Right lobe of liver (tissue), 6 donors: Measurements from ENCODE around the gene VAV3. TPM values are rescaled to one million over a fixed set of nuclear protein-coding genes. Genes with fewer than 3 reads are reported as not detected.
A peak's percentile ranks its signal among the peaks of the same experiment; 100 is the strongest.

Source experiments
- ATAC-seq, 4 donors: fragments of 200-7000 bp; cut with Tn5 transposase; one replicate each; pipeline ENCODE4 v1.9.1; 2020; ENCODE audit warnings: mild to moderate bottlenecking in 4 of 4, moderate library complexity in 4 of 4
- DNase-seq, 3 donors: peaks; one replicate each; pipeline ENCODE4 v3.0.0-alpha.2; 2020
- H3K27ac ChIP-seq, 3 donors: fragments of 200-600 bp; one replicate each; pipeline ENCODE4 v1.8.0; 2022
- H3K27me3 ChIP-seq, 2 donors: fragments of 200-600 bp; one replicate each; pipeline ENCODE4 v1.8.0; 2022
- H3K36me3 ChIP-seq, 4 donors: fragments of 200-600 bp; sonication (generic) in 1 of 4; one replicate each; pipeline versions ENCODE4 v1.5.1 to v1.8.0; 2017 to 2022; ENCODE audit warnings: control low read depth in 1 of 4
- H3K4me1 ChIP-seq, 4 donors: fragments of 200-600 bp; sonication (generic) in 1 of 4; one replicate each; pipeline versions ENCODE4 v1.5.1 to v1.8.0; 2017 to 2022; ENCODE audit warnings: control low read depth in 1 of 4
- H3K4me3 ChIP-seq, 3 donors: fragments of 200-600 bp; one replicate each; pipeline ENCODE4 v1.8.0; 2022
- H3K9me3 ChIP-seq, 4 donors: fragments of 200-600 bp; sonication (generic) in 1 of 4; one replicate each; pipeline versions ENCODE4 v1.5.1 to v1.8.0; 2017 to 2022; ENCODE audit warnings: control low read depth in 1 of 4
- POLR2A ChIP-seq: fragments of 450-650 bp; IDR thresholded peaks from one replicate; pipeline ENCODE4 v1.6.1; 2017; ENCODE audit warnings: antibody characterized with exemption, mild to moderate bottlenecking
- WGBS: methylation state at CpG from one replicate; pipeline ENCODE4 v1.1.6; 2018; ENCODE audit warnings: low coverage, low lambda C conversion rate; ENCODE audit not compliant: insufficient coverage; ENCODE audit errors: missing lambda C conversion rate; 5-methylcytosine and 5-hydroxymethylcytosine counted together
- intact Hi-C, 2 donors: fragments of 100-400 bp; cut with DNase I; formaldehyde crosslinking; loops; one replicate each; pipeline versions ENCODE4 v1.11.2 to v1.14.1; 2022
- total RNA-seq, 6 experiments: library from RNA; depleted of rRNA in 2 of 6; stranded (reverse); fragments of >200 nt in 2 of 6; fragmentation: NEBNext Ultra II Directional in 3 of 6; extraction: Animal tissue kit (Norgen Biotek cat#: 25700) in 3 of 6; gene quantifications; one replicate each; pipeline versions ENCODE4 v1.1.0 to v1.2.4, GENCODE V29; 2016 to 2023
- TF ChIP-seq, protein P1 (sequence below), 4 donors: fragments of 200-600 bp in 3 of 4; fragments of 450-650 bp in 1 of 4; IDR thresholded peaks; one replicate each; pipeline versions ENCODE4 v1.5.1 to v1.8.0; 2016 to 2022; ENCODE audit warnings: antibody characterized with exemption in 4 of 4, mild to moderate bottlenecking in 2 of 4
- donor health status: DM: no; HTN: yes; CAD: no.
- donor health status: DM: no; HTN: no; CAD: no.
- donor health status: DM: no; HTN: no; CAD: no.
- donor health status: DM: no; HTN: yes; CAD: no.
- donor health status: DM: no; HTN: yes; CAD: no.

Gene VAV3
- total RNA-seq, 6 experiments from 2014 or later: 0.77 to 3.6 (median 1.5) TPM

DNA sequence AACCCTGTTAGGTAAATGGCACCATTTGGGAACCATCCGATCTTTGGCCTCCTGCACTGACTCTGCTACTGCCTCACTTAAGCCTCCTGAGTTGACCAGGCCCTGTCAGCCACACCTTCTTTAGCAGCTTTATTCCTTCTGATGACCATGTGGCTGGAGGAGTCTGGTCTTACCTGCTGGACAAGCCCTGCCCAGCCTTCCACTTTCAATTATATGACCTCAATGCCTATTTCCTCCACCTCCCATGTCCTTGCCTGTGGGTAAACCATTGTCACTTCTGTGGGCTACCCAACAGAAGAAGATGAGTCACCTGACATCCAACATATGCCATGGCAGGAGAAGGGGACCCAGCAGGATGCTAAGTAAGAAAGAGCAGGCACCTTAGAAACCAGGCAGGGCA is 430.3 kb downstream of the VAV3 start:
- H3K4me1 ChIP-seq: no peaks in the 10 kb centered on the region
- WGBS: 71% methylated on average over 1 of the region's 1 CpG
- intact Hi-C loops: no loop called here
- H3K9me3 ChIP-seq: no peaks in the 10 kb centered on the region
- no peak overlapping the region for H3K27ac ChIP-seq
- ATAC-seq: no peak
- H3K36me3 ChIP-seq: no peaks in the 10 kb centered on the region
- TF ChIP-seq POLR2A: no peak
- TF ChIP-seq, protein P1, sequence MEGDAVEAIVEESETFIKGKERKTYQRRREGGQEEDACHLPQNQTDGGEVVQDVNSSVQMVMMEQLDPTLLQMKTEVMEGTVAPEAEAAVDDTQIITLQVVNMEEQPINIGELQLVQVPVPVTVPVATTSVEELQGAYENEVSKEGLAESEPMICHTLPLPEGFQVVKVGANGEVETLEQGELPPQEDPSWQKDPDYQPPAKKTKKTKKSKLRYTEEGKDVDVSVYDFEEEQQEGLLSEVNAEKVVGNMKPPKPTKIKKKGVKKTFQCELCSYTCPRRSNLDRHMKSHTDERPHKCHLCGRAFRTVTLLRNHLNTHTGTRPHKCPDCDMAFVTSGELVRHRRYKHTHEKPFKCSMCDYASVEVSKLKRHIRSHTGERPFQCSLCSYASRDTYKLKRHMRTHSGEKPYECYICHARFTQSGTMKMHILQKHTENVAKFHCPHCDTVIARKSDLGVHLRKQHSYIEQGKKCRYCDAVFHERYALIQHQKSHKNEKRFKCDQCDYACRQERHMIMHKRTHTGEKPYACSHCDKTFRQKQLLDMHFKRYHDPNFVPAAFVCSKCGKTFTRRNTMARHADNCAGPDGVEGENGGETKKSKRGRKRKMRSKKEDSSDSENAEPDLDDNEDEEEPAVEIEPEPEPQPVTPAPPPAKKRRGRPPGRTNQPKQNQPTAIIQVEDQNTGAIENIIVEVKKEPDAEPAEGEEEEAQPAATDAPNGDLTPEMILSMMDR (IDR thresholded peaks at IDR 0.05): no peak
- no peak overlapping the region for H3K4me3 ChIP-seq
- H3K27me3 ChIP-seq: no peaks in the 10 kb centered on the region
- DNase-seq: no peak

DNA sequence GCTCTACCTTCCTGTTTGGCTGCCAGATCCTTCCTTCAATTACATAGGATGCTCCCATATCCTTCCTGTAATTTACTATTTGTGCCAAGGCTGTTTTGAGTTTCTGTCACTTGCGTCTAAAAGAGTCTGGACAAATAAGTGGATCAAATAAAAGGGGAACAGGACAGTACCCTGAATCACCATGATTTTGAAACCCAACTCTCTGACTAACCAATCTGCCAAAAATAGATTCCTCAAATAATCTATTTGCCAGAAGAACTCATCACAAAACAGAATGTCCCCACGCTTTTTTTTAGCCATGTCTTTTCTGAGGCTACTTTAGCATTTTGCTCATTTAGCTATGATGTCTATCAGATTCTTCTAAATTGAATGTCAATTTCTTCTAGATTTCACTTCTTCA is 431.5 kb downstream of the VAV3 start:
- no peak for DNase-seq
- Histone ChIP-seq H3K4me3 (no peak overlapping the region), H3K9me3 (no peaks in the 10 kb centered on the region), H3K36me3 (no peaks in the 10 kb centered on the region), H3K27ac (no peak overlapping the region), H3K27me3 (no peaks in the 10 kb centered on the region), H3K4me1 (no peaks in the 10 kb centered on the region)
- intact Hi-C loops: no loop called here
- TF ChIP-seq, protein P1 (IDR thresholded peaks at IDR 0.05): no peak
- TF ChIP-seq POLR2A: no peak
- no peak for ATAC-seq
- 55% methylated on average over 2 of the region's 2 CpGs for WGBS

DNA sequence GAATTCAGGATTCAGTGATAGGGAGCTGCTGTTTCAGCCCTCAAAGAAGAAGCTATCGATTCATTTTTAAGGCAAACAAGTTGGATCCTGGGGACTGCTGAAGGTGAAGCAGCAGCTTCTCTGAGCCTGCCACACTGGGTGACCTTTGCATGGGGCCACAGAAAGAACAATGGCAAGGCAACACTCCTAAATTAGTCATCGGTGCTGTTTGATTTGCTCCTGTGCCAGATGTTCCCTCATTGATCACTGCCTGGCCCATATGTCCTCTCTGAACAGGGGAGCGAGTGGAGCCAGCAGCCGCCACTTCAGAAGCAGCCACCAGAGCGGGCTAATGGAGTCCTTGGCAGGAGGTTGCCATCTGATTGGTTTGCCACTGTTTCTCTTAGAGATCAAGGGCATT is 432.7 kb downstream of the VAV3 start:
- TF ChIP-seq, protein P1 (IDR thresholded peaks at IDR 0.05): no peak
- TF ChIP-seq POLR2A: no peak
- intact Hi-C loops: no loop called here
- DNase-seq: peak in 1 of 3 donors; percentile 19

DNA sequence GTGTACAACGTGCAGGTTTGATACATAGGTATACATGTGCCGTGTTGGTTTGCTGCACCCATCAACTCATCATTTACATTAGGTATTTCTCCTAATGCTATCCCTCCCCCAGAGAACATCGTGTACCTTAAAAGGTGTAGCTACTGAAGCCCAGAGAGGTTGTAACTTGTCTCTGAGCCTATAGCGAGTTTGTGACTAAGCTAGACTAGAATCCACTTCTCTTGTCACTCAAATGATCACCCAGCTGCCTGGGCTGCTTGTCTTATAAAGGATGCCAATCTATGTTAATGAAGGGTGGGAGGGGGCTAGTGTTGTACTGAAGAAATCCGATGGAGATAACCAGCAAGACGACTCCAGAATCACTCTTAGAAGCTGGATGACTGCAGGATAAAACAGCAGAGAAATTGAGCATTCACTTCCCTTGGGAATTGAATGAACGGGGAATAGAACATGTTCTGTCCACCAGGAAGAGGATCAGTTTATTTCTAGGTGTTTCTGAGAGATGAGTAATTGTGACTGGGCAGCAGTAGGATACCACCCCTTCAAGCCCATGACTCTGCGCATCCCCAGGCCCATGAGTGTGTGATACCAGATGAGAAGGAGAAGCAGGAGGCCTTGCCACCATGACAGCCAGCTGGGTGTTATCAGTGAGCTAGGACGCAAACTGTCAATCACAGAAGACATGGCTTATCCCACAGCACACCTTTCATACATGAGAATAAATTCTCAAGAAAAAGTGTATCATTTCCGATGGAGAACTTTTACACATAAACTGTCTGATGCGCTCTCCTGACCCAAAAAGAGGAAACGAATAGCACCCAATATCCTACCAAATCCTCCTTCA is 433.7 kb downstream of the VAV3 start:
- ATAC-seq (no peak), DNase-seq (no peak)
- Histone ChIP-seq H3K36me3 (no peaks in the 10 kb centered on the region), H3K9me3 (no peaks in the 10 kb centered on the region), H3K27me3 (no peaks in the 10 kb centered on the region), H3K4me3 (no peak overlapping the region), H3K4me1 (no peaks in the 10 kb centered on the region), H3K27ac (no peak overlapping the region)
- WGBS: 63% methylated on average over 11 of the region's 12 CpGs
- TF ChIP-seq, protein P1 (IDR thresholded peaks at IDR 0.05): no peak
- no peak for TF ChIP-seq POLR2A
- intact Hi-C loops: no loop called here

More for the DNA sequence above, 432.7 kb downstream of the VAV3 start:
- WGBS: 39% methylated on average over 4 of the region's 5 CpGs
- Histone ChIP-seq H3K4me1 (no peaks in the 10 kb centered on the region), H3K9me3 (no peaks in the 10 kb centered on the region), H3K27ac (no peak overlapping the region), H3K36me3 (no peaks in the 10 kb centered on the region), H3K4me3 (no peak overlapping the region), H3K27me3 (no peaks in the 10 kb centered on the region)
- peak in 3 of 4 donors; percentile 33 to 89 (median 36) for ATAC-seq
